Activated T-cell treated with anti-CD3 and anti-CD28 coated beads, Interleukin-2, amount 50 U/mL, for 24 hours (primary cell): ENCODE data around the gene ANKRD53.
"Not testable (repeated sequence)": the region's sequence is repeated elsewhere in the genome, so short reads cannot be mapped to it uniquely, and the experiment has no call there.

Experiments
- DNase-seq: peaks from one replicate; pipeline ENCODE4 v3.0.0-alpha.2; 2020
- H3K27ac Mint-ChIP-seq: 2 replicates; pipeline ENCODE4 v1.8.0; 2020; ENCODE audit warnings: mild to moderate bottlenecking, mixed read lengths
- H3K27me3 Mint-ChIP-seq: 2 replicates; pipeline ENCODE4 v1.8.0; 2020; ENCODE audit warnings: mixed read lengths
- H3K36me3 Mint-ChIP-seq: 2 replicates; pipeline ENCODE4 v1.8.0; 2020; ENCODE audit warnings: low read depth, mixed read lengths
- H3K4me1 Mint-ChIP-seq: 2 replicates; pipeline ENCODE4 v1.8.0; 2020; ENCODE audit warnings: low read depth, mixed read lengths
- H3K4me3 Mint-ChIP-seq: 2 replicates; pipeline ENCODE4 v1.8.0; 2020; ENCODE audit warnings: mild to moderate bottlenecking, moderate library complexity, mixed read lengths
- H3K9me3 Mint-ChIP-seq: 2 replicates; pipeline ENCODE4 v1.8.0; 2020; ENCODE audit warnings: mixed read lengths

Gene ANKRD53

GRCh38 chr2:71021394-71021793 lies 43.0 kb downstream of the ANKRD53 start:
- not testable (repeated sequence) for H3K27ac Mint-ChIP-seq, H3K36me3 Mint-ChIP-seq, H3K4me3 Mint-ChIP-seq, DNase-seq, H3K9me3 Mint-ChIP-seq, H3K27me3 Mint-ChIP-seq
- peaks cover 13% of the 10 kb centered on the region for H3K4me1 Mint-ChIP-seq

GRCh38 chr2:71023553-71024243 lies 45.3 kb downstream of the ANKRD53 start:
- not testable (repeated sequence) for H3K4me3 Mint-ChIP-seq, H3K27me3 Mint-ChIP-seq, H3K36me3 Mint-ChIP-seq, H3K9me3 Mint-ChIP-seq
- Mint-ChIP-seq H3K27ac (peak overlapping the region; percentile 73), H3K4me1 (peaks cover 13% of the 10 kb centered on the region)
- peak; percentile 70 for DNase-seq
